HG02938 (cell line): ENCODE measurements around the gene TSC2.
"Not testable (repeated sequence)": the region's sequence is repeated elsewhere in the genome, so short reads cannot be mapped to it uniquely, and the experiment has no call there.

Experiments used
- ATAC-seq: cut with Tn5 transposase; IDR thresholded peaks from one replicate; pipeline ENCODE4 v1.9.1; 2021; ENCODE audit warnings: mild to moderate bottlenecking, moderate library complexity; ENCODE audit not compliant: unreplicated experiment

Gene TSC2

GRCh38 chr16:2096853-2097595, 49.2 kb downstream of the TSC2 start:
- ATAC-seq: no peak

DNA sequence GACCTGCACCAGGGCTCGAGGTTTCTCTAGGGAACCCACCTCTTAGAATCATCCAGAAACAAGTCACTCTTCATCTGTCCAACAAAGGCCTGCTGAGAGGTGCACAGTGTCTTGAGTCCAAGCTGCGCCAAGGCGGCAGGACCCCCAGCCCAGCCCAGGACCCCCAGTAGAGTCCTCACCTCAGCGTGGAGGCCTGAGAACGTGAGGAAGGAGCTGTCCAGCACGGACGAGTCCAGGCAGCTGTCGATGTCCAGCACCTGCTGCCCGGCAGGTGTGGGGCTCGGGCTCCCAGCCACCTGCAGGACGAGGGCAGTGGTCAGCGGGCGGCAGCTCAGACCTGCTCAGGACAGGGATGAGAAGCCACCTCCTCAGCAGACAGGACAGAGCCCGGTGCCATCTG, 49.9 kb downstream of the TSC2 start:
- ATAC-seq: not testable (repeated sequence)

DNA sequence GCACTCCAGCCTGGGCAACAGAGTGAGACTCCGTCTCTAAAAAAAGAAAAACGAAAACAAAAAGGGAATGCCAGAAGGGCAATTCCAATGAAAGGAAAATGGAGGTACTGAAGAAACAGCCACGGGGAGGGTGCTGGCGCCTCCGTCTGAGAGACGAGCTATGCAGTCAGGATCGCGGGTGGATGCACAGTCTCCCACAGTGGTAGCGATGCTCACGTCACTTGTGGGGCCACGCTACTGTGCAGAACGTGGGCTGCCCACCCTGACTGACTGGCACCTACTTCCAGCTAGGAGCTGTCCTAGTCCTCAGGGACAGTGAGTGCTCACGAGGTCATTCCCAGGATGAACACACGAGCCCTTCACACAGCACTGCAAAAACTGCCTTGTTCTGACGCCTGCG, 53.8 kb downstream of the TSC2 start:
- not testable (repeated sequence) for ATAC-seq

DNA sequence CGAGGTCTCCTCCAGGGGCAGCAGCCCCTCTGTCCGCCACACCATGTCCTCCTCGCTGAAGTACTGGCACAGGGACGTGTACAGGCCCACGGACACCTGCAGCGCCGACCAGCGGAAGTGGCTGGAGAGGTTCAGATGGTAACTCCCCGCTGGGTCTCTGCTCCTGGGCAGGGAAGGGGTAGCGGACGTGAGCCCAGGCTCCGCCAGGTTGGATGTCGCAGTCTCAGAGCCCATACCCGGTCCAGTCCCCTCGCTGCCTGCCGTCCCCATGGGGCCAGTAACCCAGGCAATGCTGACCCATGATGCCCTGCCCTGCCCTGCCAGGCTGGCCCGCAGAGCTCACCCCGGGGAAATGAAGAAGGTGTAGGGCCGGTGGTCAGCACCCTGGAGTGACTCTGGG, 54.7 kb downstream of the TSC2 start:
- ATAC-seq: no peak

DNA sequence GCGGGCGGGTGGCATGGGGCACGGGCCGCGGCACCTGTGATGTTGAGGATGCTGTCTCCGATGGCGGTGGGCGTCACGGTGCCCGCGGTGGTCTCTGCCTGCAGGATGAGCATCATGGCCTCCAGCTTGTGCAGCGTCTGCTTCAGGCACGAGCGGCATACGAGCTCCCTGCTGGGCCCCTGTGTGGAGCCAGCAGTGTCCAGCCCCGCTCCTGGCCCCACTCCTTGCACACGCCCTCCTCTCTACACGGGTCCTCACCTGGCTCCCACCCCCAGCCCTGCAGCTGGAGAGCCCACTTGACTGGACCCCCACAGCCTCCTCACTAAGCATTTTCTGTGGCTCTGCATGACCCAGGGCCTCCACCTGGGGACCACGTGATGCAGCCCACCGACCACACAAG, 56.7 kb downstream of the TSC2 start:
- not testable (repeated sequence) for ATAC-seq

- ATAC-seq: not testable (repeated sequence)
These were observed 57.5 kb downstream of the TSC2 start for GRCh38 chr16:2105291-2105690.

DNA sequence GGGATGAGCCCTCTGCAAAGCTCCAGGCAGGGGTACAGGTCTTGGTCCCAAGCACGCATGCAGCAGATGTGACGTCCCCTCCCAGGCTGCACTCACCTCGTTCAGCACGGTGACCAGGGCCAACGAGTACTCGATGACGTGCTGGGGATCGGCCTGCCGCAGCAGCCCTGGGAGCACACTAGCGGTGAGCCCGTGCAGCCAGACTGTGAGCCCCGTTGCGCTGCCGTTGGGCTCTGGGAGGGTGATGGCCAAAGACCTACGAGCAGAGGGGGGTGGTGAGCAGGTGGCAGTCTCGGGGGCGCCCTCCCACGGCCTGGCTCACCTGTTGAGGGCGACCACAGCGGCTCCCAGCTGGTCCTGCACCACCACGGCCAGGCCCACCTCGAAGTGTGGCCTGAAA, 58.0 kb downstream of the TSC2 start:
- not testable (repeated sequence) for ATAC-seq

DNA sequence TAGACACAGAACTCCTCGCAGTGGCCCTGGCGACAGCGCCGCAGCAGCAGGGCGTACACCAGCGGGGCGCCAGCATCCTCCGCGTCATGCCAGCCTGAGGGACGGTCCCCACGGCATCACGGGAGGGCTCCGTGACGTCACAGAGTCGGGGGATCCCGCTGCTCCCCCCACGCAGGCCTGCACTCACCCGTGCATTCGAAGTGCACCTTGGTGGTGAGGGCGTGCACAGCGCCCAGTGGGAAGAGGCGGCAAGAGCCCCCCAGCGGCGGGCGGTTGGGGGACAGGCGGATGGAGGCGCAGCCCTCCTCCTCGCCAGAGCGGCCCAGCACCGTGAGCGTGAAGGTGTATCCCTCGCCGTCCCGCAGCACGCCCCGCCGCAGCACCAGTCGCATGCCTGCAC, 58.4 kb downstream of the TSC2 start:
- ATAC-seq: not testable (repeated sequence)

DNA sequence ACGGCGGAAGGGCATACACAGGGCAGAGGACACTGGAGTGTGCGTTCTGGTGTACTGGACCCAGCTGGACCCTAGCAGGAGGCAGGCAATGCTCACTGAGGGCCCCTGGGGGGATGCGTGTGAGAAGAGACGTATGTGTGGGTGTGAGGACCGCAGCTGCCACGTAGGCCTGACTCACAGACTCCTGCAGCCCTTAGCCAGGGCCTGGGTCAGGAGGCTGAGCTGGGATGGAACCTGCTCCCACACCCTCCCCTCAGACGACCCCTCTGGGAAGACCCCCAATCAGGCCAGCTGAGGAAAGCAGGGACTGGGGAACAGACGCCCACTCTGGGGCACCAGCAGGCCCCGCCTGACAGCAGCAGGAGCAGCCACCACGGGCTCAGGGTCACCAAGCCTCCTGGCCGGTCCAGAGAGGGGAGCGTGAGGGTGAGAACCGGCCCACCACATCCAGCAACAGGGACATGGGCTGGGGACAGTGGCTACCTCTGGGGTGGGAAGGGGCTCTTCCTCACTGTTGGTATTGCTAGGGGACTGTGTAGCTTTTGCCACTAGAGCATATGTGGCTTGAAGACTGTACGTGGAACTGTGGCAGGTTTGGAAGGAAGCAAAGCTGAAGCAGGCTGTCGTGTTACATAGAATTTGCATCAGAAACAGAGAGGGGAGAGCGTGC, 59.5 kb downstream of the TSC2 start:
- ATAC-seq: not testable (repeated sequence)

DNA sequence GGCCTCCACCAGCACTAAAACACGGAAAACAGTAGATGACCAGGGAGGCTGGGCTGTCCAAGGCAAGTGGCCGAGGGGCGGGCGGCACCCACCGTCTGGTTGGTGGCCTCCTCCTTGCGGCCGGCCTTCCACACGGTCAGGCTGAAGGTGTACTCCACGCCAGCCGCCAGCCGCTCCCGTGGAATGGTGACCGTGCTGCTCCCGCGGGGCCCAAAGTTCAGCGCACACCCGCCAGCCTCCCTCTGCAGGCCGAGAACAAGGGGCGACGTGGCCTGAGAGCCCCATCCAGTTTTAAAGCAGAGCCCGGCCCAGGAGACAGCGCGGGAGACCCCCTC, 60.0 kb downstream of the TSC2 start:
- ATAC-seq: not testable (repeated sequence)

GRCh38 chr16:2108446-2109270, 60.9 kb downstream of the TSC2 start:
- ATAC-seq: not testable (repeated sequence)

DNA sequence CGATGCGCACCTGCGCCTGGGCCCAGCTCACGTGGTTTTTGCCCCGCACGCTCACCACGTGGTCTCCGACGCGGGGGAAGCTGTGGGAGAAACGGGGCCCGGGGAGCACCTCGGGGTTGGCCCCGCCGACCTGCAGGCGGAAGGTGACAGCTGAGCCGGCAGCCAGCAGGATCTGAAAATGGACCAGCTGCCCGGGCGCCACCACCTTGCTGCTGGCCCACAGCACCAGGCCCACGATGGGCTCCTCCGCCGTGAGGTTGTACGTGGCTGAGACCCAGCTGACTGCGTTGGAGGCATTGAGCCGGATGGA, 61.4 kb downstream of the TSC2 start:
- not testable (repeated sequence) for ATAC-seq

DNA sequence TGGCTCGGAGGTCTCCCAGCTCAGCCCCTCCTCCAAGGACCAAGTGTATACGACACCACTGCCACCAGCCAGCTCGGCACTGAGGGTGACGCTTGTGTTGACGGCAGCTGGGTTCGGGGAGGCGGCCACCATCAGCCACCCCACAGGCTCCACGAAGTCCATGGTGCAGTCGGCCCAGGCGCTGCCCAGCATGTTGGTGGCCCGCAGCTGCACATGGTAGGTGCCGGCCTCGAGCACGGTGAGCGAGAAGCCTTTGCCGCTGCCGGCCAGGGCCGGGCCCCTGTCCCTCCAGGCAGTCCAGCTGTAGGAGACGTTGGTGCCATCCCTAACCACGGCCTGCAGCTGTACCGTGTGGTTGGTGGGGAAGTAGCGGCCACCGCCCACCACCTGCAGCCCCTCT, 62.1 kb downstream of the TSC2 start:
- not testable (repeated sequence) for ATAC-seq

DNA sequence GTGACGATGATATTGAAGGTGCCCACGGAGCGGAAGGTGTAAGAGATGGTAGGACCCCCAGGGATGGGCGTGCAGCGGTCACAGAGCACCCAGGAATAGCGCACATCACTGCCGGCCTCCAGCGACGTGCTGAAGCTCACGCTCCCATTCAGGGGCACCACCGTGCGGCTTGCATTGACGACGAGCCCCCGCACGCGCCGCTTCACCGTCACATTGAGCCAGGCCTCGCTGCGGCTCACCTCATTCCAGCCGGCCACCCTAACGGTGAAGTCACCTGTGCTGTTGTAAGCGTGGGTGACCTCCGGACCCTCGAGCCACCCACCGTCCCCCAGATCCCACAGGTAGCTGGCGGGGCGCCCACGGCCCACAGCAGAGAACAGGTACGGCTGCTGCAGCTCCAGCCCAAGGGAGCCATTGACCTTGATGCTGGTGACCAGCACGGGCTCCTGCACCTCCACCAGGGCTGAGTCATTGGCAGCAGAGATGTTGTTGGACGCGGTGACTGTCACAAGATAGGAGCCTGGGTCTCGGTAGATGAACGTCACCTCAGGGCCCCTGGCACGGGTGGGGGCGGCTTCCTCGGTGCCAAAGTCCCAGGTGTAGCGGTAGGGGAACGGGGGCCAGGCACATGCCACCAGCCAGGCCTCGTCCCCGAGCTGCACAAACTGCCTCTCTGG, 62.7 kb downstream of the TSC2 start:
- not testable (repeated sequence) for ATAC-seq

DNA sequence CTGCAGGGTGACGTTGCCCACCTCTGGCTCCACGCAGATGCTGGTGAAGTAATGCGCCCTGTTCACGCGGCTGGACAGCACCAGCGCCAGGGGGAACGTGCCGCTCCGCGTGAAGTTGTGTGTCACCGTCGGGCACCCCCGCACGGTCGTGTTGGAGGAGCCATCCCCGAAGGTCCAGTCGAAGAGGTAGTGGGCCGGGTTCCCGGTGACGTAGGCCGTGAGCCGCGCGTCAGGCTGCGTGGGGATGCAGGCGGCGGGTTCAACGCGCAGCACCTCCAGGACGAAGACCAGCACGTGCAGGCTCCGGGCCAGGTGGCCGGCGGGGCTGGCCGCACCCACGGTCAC, 63.2 kb downstream of the TSC2 start:
- not testable (repeated sequence) for ATAC-seq

- ATAC-seq: not testable (repeated sequence)
These were observed 63.9 kb downstream of the TSC2 start for GRCh38 chr16:2111412-2112335.

DNA sequence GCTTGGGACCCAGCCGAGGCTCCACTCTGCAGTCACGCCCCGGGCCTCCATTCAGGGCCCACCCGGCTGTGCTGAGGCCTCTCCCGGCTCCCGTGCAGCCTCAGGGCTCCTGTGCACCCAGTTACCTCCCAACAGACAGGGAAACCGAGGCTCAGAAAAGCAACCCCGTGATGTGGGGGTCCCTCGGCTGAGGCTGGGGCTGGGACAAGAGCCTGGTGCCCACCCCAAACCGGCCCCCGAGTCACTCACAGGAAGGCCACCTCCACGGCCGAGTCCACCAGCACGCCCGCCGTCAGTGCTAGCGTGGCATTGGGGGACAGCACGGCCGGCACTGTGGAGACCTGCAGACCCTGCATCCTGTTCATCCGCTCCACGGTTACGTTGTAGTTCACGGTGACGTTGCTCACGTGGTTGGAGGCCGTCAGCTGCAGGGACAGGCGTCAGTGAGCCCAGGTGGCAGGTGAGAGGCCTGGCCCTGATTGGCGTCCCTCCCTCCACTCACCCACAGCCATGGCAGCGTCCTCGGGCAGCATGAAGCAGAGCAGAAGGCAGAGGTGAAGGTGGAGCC, 64.8 kb downstream of the TSC2 start:
- not testable (repeated sequence) for ATAC-seq

DNA sequence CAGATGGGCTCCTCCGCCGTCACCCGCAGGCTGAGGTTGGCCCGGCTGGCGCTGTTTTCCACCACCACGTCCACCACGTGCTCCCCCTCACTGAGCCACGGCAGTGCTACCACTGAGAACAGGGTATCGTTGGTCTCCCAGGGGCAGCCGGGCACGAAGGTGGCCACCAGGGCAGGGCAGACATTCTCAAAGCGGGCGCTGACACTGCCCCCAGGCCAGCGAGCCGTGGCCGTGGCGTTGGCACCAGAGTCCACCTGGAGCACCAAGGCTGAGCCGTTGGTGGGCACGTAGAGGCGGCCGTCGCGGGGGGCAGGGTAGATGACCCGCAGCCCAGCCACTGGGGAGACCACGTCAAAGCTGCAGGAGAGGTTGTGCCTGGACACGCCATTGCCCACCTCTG, 66.4 kb downstream of the TSC2 start:
- not testable (repeated sequence) for ATAC-seq

DNA sequence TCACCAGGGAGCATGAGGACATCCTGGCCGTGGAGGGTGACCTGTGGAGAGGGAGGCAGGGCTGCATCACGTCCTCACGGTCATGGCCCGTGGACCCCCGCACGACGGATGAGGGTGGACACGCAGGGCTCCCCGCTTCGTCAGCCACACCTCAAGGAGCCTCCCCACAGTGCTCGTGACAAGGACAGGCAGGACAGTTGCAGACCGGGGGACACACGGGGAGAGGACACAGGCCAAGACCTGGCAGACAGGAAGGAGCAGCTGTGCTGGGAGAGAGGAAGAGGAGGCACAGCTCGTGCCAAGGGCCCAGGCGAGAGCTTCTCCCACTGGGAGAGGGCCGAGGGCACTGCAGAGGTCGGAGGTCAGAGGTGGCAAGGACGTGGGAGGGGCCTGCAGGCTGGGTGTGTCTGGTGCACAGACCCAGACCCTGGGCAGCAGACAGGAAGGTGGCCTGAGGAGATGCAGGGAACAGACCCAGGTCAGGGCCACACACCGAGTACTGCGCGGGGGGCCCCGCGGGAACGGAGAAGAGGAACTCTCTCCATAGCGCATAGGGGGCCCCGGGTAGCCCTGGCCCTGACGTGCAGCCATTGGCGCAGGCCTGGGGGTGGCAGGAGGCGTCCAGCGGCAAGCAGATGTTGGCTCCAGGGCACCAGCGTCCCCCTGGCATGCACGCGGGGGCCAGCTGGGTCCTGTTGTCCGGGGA, 67.3 kb downstream of the TSC2 start:
- not testable (repeated sequence) for ATAC-seq
